GM19238 (cell line): ENCODE measurements around the gene SLC6A9.

ENCODE experiments used
- DNase-seq: peaks from one replicate; pipeline ENCODE4 v3.0.0; 2011; ENCODE audit warnings: low spot score; ENCODE audit not compliant: insufficient read length

SLC6A9 gene

DNA sequence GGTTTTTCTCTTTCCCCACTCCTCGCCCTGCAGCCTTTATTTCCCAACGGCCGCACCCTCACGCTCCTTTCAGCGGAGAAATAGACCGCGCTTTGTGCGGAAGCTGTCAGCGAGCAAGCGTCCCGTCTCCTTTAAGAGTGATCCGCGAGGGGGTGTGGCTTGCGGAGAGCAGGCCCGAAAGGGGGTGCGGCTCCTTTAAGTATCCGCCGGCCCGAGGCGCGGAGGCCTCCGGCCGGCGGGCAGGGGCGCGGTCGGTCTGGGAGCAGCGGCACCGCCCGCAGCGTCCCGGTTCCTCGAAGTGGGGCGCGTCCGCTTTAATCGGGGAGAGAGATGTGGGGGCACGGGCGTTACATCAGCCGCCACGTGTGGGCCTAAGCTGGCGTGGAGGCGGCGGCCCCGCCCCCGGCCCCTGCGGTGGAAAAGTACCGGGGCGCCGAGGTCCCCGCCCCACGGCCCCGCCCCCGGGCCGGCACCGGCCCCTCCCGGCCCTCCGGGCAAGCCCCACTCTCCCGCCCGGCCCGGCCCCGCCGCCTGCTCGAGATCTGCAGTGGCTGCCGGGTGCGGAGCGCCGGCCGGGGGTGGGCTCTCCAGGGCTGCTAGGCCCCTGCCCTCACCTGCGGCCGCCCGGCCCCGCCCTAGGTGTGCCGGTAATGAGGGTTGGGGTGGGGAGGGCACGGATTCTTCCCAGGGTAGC lies 1.2 kb downstream of the SLC6A9 start:
- DNase-seq = peak; percentile 91

DNA sequence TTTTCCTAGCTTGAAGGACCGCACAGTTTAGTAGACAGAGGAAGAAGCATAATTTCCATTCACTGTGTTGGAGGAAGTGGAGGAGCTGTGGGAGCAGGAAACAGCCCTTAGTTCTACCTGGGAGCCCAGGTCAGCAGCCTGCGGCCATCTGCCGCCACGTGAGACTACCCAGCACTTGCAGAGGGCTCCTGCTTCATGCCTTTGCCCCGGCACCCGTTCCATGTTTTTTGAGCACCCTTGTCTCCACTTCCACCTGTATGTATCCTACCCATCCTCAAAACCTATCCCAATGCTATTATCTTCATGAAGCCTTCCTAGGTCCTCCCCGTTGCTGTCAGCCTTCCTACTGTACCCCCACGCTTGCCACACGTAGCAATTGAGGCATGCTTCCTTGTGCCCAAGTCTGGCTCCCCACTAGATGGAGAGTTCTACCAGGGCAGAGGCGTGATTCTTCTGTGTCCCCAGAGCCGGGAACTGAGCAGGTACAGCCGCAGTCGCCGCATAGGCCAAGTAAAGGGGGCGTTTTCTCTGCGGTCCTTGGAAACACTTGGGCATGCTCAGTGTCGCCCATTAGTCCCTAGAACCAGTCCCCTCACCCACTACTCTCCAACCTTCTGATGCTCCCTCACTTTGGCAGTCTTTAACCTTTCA lies 1.9 kb downstream of the SLC6A9 start:
- DNase-seq = peak; percentile 37

- DNase-seq = no peak
Measured at GRCh38 chr1:44027320-44027719, 3.9 kb downstream of the SLC6A9 start.

DNA sequence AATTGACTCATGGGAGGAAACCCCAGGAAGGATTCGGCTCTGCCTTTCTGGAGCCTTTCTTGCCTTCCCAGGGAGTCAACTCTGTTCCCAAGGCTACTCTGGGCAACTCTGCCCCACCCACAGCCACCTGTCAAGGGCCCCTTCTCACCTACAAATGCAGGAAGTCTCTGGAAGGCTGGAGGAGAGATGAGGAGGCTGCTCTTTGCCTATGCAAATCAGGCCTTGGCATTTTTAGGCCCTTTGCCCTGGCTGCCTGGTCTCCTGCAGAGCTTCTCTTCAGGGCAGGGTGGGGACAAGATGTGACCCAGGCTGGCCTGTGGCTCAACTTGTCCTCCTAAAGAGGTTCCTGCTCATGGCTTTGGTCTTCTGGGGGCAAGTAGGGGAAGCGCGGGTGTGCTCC lies 5.4 kb downstream of the SLC6A9 start:
- no peak for DNase-seq

- no peak for DNase-seq
Measured at GRCh38 chr1:44024903-44025525, 6.2 kb downstream of the SLC6A9 start.

GRCh38 chr1:44024031-44024902 lies 7.0 kb downstream of the SLC6A9 start:
- DNase-seq = no peak

DNA sequence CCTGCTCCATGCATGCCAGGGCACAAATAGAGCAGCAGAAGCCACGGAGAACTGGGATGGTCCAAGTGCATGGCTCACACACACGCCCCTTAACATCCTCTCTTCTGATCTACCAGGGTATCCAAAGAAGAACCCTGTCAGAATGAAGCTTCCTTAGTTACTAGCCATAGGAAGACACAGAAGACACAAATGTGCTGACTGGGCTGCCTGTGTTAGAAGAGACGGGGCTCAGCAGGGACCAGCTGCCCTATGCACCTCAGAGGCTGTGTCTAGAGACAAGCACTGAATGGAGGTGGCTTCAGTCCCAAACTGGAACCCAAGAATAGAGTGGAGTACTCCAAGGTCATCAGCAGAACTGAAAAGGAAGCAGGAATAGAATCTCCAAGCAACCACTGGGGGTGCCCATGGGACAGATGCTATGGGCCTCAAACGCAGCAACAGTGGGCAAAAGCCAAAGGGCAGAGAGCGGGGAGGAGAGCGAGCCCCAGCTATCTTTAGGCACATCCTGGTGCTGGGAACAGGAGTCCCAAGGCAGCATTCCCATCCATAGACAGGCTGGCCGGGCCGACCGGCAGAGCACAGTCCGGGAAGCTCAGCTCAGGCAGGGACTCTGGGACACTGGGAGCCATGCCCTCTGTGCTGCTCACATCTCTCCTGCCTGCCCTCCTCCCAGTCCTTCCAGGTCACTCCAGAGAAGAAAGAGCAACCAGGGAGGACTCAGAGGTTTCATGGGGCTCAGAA lies 9.5 kb downstream of the SLC6A9 start:
- DNase-seq = no peak

DNA sequence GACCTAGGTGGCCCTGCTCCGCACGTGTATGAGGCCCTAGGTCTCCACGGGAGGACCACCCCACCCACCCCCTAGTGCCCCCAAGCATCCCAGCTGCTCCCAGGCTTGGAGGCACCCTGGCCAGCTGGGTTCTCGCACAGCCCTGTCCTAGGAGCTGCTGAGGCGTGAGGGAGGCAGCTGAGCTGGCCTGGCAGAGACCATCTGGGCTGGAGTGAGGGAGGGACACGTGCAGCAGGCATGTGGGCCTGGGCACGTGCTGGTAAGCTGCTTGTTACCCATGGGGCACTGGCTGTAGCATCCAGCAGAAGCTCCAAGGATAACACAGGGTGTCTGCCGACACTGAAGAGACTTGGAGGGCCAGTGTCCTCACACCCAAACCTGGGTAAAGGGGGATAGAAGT lies 10.1 kb downstream of the SLC6A9 start:
- no peak for DNase-seq

- no peak for DNase-seq
Measured at GRCh38 chr1:44020464-44020863, 10.8 kb downstream of the SLC6A9 start.

- no peak for DNase-seq
Measured at GRCh38 chr1:44019466-44019948, 11.8 kb downstream of the SLC6A9 start.

DNA sequence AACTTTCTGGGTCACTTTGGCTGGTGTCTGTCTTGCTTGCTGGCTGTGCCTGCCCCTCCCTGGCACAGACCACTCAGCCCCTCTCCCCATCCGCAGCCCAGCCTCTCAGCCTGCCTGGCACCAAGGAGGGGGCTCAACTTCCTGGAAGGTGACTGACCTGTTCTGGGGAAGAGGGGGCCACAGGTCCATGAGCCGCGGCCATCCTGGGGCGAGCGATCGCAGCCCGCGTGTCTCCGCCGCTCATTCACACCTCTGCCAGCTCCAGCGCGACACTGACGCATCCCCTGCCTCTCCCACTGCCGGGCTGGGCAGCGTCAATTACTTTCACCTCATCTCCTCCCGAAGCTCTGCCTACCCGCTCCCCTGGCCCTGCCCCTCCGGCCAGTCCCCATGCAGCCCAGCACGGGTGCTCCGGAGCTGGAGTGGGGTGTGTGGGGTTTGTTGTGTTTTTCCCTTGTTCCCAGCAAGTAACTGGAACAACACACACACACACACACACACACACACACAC lies 14.3 kb downstream of the SLC6A9 start:
- no peak for DNase-seq

GRCh38 chr1:44016041-44016889 lies 15.0 kb downstream of the SLC6A9 start:
- DNase-seq = no peak

- DNase-seq = no peak
Measured at GRCh38 chr1:44015206-44015605, 16.1 kb downstream of the SLC6A9 start.

GRCh38 chr1:44014365-44015104 lies 16.7 kb downstream of the SLC6A9 start:
- DNase-seq = no peak

DNA sequence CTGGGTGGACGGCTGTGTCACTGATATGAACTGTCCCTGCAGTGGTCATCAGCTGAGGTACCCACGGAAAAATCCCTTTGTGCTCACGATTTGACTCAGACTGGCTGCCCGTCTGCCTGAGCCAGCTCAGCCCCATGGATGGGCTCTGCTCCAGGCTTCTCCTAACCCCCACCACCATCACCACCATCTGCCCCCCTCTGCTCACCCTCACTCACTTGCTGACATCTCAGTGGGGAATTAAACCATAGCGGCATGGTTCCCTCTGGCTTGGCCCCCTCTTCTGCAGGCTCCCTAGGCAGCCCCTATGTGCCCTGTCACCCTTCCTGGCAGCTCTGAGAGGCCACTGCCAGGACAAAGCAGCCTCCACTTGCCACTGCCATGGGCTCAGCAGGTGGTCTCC lies 17.3 kb downstream of the SLC6A9 start:
- DNase-seq = no peak

DNA sequence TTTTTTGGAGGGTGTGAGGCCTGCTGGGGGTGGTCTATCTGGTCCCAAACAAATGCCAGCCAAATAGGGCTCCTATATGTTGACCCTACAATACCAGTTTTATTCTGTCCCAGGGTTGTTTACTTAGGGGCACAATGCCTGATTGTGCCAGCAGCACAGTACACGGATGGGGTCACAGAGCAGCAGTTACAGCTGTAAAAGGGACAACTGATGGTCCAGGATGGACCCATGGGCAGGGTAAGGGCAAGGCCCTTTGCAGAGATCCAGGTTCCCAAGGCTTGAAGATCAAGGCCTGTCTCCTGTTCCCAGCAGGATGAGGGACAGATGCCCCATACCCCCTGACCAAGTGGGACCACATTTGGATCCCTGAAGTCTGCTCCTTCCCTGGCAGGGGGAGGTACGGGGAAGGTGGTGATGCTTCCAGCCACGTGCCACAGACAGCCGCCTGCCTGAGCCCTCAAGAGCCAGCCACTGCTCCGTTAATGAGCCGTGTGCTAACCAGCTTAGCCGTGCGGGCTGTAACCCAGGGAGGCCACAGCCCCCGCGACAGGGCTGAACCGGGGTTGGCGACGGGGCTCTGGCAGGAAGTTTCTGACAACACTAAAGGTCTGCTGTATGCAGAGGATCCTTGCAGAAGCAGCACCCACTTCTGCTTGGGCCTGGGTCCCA lies 18.2 kb downstream of the SLC6A9 start:
- DNase-seq = no peak

DNA sequence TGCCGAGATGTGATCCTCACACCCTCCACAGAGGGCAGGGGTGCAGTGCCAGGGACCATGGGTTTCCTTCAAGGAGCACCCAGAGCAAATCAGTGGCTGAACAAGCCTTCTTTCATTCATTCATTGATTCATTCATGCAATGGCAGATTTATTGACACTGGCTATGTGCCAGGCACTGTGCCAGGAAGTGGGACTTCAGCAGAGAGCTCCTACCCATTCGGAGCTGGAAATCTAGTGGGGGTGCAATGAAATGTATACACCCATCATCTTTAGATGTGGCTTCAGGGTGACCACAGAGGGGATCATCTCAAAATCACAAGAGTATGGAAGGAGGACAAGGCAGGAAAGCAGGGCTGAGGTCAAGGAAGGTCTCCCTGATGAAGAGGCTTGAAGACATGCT lies 18.9 kb downstream of the SLC6A9 start:
- no peak for DNase-seq

DNA sequence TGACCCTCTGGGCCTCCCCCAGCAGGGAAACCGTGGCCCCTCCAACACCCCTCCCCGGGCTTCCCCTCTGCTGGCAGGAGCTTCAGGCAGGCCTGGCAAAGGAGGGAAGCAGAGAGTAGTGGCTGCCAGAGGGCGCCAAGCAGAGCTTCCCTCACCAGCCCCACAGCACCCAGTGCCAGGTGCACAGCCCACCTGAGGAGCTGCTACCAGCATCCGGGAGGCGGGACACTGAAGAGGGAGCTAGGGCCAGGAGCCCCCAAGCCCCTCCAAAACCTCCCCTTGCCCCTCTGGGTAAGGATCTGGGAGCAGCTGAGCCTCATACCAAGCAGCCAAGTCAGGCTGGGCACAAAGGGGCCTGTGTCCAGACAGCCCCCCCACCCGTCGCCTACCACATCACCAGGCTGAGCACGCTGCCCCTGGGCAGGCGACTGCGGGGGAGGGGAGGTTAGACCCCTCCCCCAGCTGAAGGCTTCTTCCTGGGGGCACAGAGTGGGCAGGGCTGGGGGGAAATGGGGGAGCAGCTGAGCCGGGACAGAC lies 20.3 kb downstream of the SLC6A9 start:
- DNase-seq = no peak
